Fibroblast of upper back skin (primary cell): ENCODE data around the gene PLEKHA6.

Experiments
- DNase-seq: peaks from one replicate; pipeline ENCODE4 v3.0.0-alpha.2; 2013

PLEKHA6 gene

DNA sequence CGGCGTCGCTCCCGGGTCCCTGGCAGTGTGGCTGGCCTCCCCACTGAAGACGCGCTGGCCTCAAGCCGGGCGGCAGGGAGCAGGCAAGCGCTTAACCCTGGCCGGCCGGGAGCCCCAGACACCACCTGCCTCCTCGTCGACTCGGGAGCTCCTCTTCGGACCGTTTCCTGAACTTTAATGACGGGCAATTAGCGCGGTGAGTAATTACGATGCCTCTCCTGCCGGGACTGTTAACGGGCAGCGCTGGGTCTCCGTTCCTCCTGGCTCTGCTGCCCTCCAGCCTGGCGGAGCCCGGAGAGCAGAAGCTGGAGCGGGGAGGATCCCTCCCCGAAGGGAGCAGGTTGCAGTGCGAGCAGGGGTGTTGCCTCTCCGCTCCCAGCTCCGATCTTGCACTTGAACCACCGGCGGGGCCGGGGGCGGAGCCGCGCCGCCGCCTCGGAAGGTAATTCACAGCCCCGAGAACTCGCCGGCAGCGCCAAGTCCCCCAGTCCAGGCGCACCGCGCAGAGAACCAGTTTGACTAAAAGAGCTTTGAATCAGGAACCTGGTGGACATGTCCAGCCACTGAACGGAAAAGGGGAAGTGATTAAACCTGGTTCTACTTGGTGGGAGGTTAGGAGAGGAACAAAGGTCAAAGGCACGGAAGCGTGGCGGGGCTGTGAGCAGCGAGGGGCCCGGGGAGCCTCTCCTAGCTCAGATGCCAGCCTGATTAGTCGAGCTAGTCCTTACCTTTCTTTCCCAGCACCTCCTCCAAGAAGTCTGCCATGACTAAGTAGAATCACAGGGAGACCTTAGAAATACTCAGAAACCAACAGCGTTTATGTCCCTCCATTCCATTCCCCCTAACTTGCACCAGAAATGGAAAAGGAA, 18.3 kb upstream of the PLEKHA6 start:
- no peak for DNase-seq

- DNase-seq: no peak
Observed at GRCh38 chr1:204376919-204377799, 17.4 kb upstream of the PLEKHA6 start.

- no peak for DNase-seq
Observed at GRCh38 chr1:204376465-204376864, 16.7 kb upstream of the PLEKHA6 start.

DNA sequence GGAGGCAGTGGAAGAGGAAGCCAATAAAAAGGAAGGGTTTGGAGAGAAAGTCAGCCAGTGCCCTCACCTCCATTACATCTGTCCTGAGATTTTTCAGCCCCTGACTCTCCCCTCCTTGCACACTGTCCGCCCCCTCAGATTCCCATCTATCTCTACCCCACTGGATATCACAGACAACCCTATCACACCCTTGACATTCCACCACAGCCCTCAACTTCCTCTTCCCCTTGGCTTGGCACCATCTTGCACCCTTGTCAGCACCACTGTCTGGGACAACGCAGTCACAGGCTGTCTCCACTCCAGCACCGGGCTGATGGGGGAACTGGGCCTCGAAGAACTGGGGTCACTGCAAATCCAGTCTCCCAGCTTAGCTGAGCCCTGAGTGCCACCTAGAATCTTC, 14.2 kb upstream of the PLEKHA6 start:
- DNase-seq: no peak

GRCh38 chr1:204370176-204370575, 10.4 kb upstream of the PLEKHA6 start:
- no peak for DNase-seq

DNA sequence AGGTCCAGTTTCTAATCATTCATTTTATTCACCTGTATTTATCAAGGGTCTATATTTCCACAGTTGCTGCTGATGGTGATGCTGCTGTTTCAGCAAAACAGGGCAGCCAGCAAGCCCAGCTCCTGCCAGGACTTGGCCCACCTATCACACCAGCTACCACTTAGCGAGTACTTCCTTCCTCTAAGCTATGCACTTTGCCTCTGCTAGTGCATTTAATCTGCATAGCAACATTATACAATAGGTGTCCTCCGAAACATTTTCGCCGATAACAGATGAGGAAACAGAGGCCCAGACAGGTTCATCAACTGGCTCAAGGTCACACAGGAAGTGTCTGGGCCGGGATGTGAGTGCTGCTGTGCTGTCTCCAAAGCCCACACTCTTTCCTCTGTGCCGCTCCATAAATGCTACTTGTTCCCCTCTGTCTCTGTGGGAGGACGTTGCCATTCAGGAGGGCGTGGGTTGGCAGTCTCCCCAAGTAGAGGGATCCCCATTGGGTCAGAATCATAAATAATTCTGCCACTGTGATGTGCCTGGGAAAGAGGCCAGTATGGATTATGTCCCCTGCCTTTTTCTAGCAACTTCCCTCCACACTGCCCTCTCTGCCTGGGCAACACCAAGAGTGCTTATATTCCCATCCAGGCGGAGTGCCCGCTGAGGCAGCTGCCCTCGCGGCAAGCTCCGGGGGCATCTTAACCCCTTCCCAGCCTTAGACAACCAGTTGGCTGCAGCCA, 9.4 kb upstream of the PLEKHA6 start:
- DNase-seq: no peak

GRCh38 chr1:204367956-204368355, 8.2 kb upstream of the PLEKHA6 start:
- DNase-seq: no peak

- no peak for DNase-seq
Observed at GRCh38 chr1:204367193-204367858, 7.6 kb upstream of the PLEKHA6 start.

GRCh38 chr1:204366759-204367158, 7.0 kb upstream of the PLEKHA6 start:
- no peak for DNase-seq

DNA sequence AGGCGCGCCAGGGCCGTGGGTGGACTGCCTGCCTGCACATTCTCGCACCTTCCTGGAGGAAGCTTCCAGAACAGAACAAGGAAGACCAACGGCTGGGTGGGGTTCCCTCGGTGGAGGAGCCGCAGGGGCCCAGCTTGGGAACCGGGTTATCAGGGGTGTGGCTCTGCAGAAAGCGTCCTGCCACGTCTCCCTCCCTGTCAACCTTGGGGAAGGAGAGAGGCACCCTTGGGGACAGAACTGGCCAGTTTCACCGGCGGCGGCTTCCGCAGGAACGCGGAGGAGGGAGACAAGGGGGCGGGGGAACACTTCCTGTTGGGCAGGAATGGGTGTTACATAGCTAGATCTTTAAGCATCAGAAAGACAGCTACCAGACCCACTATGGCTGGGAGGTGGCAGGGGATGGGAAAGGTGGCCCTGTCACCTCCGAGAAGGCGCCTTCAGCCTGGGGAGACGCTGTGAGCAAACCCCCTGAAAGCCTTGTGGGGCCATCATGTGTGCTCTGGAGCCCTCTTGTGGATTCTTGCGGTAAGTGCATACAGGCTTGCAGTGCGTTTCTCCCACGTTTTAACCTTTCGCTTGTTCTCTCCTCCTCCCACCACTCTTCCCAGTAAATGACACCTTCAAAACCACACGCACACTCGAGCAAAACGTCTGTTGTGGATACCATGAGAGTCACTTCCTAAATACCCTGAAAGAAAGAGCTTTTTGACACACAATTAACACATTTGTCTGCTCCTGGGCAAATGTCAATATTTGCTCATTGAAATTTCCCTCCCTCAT, 3.8 kb upstream of the PLEKHA6 start:
- peak; percentile 70 for DNase-seq

- no peak for DNase-seq
Observed at GRCh38 chr1:204362984-204363334, 3.2 kb upstream of the PLEKHA6 start.

- no peak for DNase-seq
Observed at GRCh38 chr1:204361781-204362180, 2.1 kb upstream of the PLEKHA6 start.

- no peak for DNase-seq
Observed at GRCh38 chr1:204361341-204361771, 1.6 kb upstream of the PLEKHA6 start.

- no peak for DNase-seq
Observed at GRCh38 chr1:204360314-204360713, 585 bp upstream of the PLEKHA6 start.

DNA sequence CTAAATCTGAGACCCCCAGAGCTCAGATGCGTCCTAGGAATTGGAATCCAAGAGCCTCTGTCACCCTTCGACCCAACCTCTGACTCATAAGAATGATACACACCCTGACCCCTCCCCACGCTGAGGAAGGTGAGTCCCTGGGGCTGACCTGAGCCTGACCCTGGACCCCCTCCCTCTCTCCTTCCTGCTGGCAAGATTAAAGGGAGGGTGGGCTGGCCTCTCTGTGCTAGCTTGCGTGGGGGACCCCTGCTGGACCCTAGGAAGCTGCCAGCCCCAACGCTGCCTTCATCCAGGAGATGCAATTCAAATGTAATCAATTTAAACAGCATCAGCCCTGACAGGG, 627 bp downstream of the PLEKHA6 start:
- no peak for DNase-seq

DNA sequence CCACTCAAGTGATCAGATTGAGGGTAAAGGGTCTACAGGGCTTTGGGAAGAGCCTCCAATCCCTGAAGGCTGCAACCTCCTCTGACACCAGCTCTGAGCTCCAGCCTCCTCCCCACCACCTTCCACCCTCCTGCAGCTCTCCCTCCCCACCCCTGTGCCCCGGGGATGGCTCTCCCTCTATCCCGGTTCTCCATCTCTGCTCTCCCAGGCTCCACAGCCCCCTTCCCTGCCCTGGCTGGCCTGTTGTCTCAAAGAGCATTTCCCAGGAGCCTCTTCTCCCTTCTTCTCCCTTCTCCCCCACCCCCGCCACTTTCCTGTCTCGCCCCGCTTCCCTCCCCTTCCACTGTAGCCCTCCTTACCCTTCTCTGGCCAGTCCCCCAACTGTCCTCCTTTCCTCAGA, 1.1 kb downstream of the PLEKHA6 start:
- DNase-seq: no peak

- no peak for DNase-seq
Observed at GRCh38 chr1:204357551-204358490, 1.9 kb downstream of the PLEKHA6 start.

- DNase-seq: no peak
Observed at GRCh38 chr1:204356997-204357396, 2.7 kb downstream of the PLEKHA6 start.

DNA sequence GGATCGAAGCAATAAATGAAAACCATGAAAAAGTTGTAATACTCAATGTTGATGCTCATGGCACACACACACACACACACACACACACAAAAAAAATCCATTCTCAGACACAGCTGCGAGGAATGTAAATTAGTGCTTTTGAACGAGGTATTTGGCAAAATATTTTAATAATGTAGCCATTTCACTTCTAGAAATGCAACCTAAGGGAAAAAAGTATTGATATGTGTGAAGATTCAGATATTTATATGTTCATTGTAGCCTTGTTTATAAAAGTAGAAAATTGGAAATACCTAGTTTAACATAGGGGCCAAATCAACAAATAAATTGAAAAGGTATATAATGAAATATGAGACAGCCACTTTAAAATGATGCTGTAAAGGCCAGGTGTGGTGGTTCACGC, 3.8 kb downstream of the PLEKHA6 start:
- DNase-seq: no peak

GRCh38 chr1:204354579-204354978, 5.2 kb downstream of the PLEKHA6 start:
- DNase-seq: no peak
